Epithelial cell of esophagus (primary cell): Measurements from ENCODE around the gene MINAR1.
A peak's percentile ranks its signal among the peaks of the same experiment; 100 is the strongest.

Source experiments
- DNase-seq: peaks from one replicate; pipeline ENCODE4 v3.0.0; 2010; ENCODE audit warnings: low read depth
- H3K4me3 ChIP-seq: 2 replicates; pipeline ENCODE4 v1.5.1; 2011; ENCODE audit warnings: mild to moderate bottlenecking, low read length, control low read depth
- TF ChIP-seq, protein P1 (sequence below): IDR thresholded peaks from 2 replicates; pipeline ENCODE4 v1.5.1; 2011; ENCODE audit warnings: low read depth, mild to moderate bottlenecking, low read length, control low read depth, inconsistent platforms; ENCODE audit not compliant: insufficient read depth; ENCODE audit errors: missing control alignments

Gene MINAR1

DNA sequence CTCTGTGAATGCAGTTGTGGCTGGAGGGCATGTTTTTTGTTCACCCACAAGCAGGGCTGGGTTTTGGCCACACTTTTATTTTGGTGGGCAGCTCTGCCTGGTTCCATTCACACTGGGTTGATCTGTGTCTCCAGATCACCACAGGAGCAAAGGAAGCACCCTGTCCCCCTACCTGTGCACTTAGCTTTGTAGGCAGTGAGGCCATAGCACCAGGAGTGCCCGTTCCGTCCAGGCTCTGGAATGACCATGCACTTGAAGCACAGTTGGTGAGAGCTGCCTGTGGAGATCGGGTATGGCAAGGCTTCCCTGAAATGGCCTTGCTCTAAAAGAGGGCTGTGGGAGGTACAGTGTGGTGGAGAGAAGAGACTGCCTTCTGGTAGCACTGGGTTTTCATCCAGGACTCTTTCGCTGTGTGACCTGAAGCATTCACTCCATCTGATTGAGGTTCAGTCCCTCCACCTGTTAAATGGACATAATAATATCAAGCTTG, 31.7 kb downstream of the MINAR1 start:
- H3K4me3 ChIP-seq = no peak overlapping the region
- TF ChIP-seq, protein P1, sequence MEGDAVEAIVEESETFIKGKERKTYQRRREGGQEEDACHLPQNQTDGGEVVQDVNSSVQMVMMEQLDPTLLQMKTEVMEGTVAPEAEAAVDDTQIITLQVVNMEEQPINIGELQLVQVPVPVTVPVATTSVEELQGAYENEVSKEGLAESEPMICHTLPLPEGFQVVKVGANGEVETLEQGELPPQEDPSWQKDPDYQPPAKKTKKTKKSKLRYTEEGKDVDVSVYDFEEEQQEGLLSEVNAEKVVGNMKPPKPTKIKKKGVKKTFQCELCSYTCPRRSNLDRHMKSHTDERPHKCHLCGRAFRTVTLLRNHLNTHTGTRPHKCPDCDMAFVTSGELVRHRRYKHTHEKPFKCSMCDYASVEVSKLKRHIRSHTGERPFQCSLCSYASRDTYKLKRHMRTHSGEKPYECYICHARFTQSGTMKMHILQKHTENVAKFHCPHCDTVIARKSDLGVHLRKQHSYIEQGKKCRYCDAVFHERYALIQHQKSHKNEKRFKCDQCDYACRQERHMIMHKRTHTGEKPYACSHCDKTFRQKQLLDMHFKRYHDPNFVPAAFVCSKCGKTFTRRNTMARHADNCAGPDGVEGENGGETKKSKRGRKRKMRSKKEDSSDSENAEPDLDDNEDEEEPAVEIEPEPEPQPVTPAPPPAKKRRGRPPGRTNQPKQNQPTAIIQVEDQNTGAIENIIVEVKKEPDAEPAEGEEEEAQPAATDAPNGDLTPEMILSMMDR = no peak

DNA sequence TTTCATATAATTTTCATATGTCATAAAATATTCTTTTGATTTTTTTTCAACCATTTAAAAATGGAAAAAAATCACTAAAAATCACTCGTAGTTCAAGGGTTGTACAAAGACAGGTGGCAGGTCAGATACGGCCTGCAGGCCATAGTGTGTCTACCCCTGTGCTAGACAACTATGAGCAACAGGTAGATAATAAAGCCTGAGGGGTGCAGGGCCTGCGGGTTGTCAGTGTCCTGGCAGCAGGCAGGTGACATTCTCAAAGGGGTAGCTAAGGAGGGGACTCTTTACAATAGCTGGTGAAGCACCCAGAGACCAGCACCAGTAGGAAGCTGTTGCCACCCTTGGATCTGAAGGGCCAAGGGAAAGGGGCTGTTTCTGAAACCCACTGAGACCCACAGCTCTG, 34.4 kb downstream of the MINAR1 start:
- H3K4me3 ChIP-seq = no peak overlapping the region
- DNase-seq = no peak
- TF ChIP-seq, protein P1 = no peak

More for the DNA sequence above, 31.7 kb downstream of the MINAR1 start:
- no peak for DNase-seq

DNA sequence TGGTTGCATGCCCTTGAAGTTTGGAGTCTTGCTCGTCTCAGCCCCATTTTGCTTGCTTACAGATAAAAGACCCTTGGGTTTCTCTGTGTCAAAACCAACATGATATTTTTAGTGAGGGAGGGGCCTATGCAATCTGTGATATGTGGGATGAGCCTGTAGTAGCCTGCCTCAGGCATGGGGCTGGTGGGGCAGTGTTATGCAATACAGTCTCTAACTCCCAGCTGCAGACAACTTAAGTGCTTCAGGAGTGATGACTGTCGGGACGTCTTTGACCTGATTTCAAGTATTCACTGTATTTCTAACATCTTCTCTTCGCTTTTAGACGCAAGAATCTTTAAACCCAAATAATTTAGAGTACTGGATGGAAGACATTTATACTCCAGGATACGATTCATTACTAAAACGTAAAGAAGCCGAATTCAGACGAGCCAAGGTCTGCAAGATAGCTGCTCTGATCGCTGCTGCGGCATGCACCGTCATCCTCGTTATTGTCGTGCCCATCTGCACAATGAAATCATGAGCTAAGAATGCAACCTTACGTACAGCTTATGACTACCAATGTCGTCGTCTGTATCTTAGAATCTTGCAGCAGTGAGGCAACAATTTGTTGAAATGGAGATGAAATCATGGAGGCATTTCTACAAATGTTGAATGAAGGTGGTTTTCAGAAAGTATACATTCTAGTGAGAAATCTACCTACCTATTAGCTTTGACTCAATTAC, 35.9 kb downstream of the MINAR1 start:
- H3K4me3 ChIP-seq = no peak overlapping the region
- TF ChIP-seq, protein P1 = no peak
- no peak for DNase-seq

DNA sequence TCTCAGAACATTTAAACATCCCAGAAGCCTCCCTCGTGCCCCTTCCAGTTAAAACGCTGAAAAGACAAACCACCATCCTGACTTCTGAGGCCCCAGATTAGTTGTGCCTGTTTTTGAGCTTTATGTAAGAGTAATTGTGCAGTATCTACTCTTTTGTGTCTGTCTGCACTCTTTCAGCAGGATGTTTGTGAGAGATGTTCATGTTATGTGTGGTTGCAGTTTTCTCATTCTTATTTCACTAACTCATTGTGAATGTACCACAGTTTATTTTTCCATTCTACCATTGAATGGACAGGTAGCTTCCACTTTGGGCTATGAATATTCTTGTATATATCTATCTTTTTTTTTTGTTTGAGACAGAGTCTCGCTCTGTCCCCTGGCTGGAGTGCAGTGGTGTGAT, 40.3 kb downstream of the MINAR1 start:
- no peak overlapping the region for H3K4me3 ChIP-seq
- TF ChIP-seq, protein P1 = no peak
- DNase-seq = no peak

DNA sequence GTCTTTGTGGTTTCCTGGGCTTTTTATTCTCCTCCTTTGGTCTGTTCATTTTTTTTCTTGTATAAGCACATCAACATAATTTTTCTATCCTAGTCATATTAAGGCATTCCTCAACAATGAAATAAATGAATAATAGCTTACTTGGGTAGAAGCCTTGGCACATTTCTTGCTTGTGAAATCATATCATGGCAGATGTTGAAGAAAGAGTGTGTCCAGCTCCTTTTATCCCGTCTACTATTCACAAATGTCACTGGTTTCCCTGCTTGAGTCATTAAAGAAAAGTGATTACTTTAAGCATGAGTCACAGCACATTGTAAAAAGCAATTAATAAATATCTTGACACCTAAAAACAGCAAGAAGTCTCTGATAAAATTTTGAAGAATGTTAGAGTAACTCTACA, 42.1 kb downstream of the MINAR1 start:
- no peak overlapping the region for H3K4me3 ChIP-seq
- DNase-seq = peak; percentile 40
- TF ChIP-seq, protein P1 = no peak

DNA sequence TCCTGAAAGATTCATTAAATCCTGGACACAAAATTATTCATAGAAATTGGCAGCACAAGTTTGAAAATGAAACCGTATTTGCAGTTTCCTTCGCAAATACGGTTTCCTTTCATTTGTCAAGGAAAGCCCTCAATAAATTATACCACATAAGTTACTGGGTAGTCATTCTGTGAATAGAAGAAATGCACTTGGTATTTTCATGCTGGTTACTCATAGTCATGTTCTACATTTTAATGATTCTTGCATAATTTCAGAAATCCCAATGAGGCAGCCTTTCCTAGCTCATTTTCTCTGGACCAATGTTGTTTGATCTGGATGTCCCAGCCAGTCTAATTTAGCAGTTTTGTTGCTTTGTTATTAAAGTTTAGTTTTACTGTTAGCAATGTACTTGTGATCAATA, 43.2 kb downstream of the MINAR1 start:
- no peak overlapping the region for H3K4me3 ChIP-seq
- DNase-seq = peak; percentile 30

More for the DNA sequence above, 43.2 kb downstream of the MINAR1 start:
- TF ChIP-seq, protein P1 = no peak
